ENCODE measurements around the gene MYT1.

DNA sequence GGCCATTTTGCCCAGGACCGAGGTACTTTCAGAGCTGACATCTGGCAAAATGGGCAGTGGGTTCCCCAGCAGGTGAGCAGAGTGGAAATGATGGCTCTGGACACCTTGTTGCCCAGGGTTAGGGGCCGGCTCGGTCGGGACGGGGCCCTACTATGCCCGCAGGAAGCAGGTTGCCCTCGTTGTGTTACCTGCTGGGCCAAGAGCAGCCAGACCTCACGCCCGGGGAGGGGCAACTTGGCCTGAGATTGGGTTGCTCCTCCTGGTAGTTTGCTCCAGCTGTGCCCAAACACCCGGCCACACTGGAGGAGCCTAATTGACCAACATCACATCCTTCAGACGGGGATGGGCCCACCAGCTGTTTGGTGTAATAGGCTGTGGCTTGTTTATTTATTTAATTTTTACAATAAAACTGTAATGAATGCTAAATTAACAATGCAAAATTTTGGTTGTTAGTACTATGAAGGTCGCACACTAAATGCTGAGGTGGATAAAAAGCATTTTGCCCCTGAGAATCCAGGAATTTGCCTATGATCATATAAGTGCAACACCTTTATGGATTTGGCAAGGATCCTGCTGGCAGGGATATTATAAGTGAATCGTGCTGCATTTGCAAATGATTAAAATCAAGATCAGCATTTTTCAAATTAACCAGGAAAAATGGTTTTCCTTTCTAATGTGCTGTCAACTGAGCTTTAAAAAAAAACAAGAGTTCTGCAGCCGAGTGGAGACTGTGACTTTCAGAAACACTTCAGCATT lies 64.7 kb downstream of the MYT1 start:
- TF ChIP-seq EP300 (IDR thresholded peaks at IDR 0.05) = no peak
- TF ChIP-seq POLR2AphosphoS5 (IDR thresholded peaks at IDR 0.05) = no peak
